Liver (tissue), 3 donors: ENCODE results near the gene NOS1AP.

Source experiments
- CTCF ChIP-seq: fragments of 150-350 bp; IDR thresholded peaks from 2 replicates; pipeline ENCODE4 v1.5.1; 2017; ENCODE audit warnings: improper control_type of control experiment, low read depth, low read length; ENCODE audit not compliant: missing input control
- FOXA1 ChIP-seq: IDR thresholded peaks from 2 replicates; pipeline ENCODE4 v1.6.1; 2016; ENCODE audit warnings: antibody characterized with exemption
- GABPA ChIP-seq, 2 donors: IDR thresholded peaks in 1 of 2; conservative IDR thresholded peaks in 1 of 2; 2 replicates each; pipeline ENCODE4 v1.6.1; 2016; ENCODE audit warnings: antibody characterized with exemption in 2 of 2, mild to moderate bottlenecking in 1 of 2, moderate library complexity in 1 of 2
- JUND ChIP-seq, 2 donors: IDR thresholded peaks; 2 replicates each; pipeline ENCODE4 v1.6.1; 2016; ENCODE audit warnings: antibody characterized with exemption in 2 of 2
- RAD21 ChIP-seq, 2 donors: IDR thresholded peaks; 2 replicates each; pipeline ENCODE4 v1.6.1; 2016; ENCODE audit warnings: antibody characterized with exemption in 2 of 2, mild to moderate bottlenecking in 2 of 2
- REST ChIP-seq: IDR thresholded peaks from 2 replicates; pipeline ENCODE4 v1.6.1; 2016; ENCODE audit warnings: antibody characterized with exemption, mild to moderate bottlenecking
- RXRA ChIP-seq, 2 donors: IDR thresholded peaks; 2 replicates each; pipeline ENCODE4 v1.6.1; 2017 to 2018; ENCODE audit warnings: antibody characterized with exemption in 2 of 2, mild to moderate bottlenecking in 1 of 2
- SP1 ChIP-seq: IDR thresholded peaks from 2 replicates; pipeline ENCODE4 v1.6.1; 2018; ENCODE audit warnings: antibody characterized with exemption, mild to moderate bottlenecking
- TAF1 ChIP-seq: conservative IDR thresholded peaks from 2 replicates; pipeline ENCODE4 v1.6.1; 2016; ENCODE audit warnings: antibody characterized with exemption, mild to moderate bottlenecking
- YY1 ChIP-seq: IDR thresholded peaks from 2 replicates; pipeline ENCODE4 v1.6.1; 2016; ENCODE audit warnings: antibody characterized with exemption, mild to moderate bottlenecking
- ZBTB33 ChIP-seq: IDR thresholded peaks from 2 replicates; pipeline ENCODE4 v1.6.1; 2016; ENCODE audit warnings: antibody characterized with exemption
- donor health status: healthy.
- donor health status: healthy.

GRCh38 chr1:162310337-162310736, 240.8 kb downstream of the NOS1AP start:
- TF ChIP-seq CTCF = no peak
- TF ChIP-seq REST = no peak
- TF ChIP-seq YY1 = no peak
- no peak for TF ChIP-seq JUND (IDR thresholded peaks at IDR 0.05)
- no peak for TF ChIP-seq TAF1
- no peak for TF ChIP-seq FOXA1
- TF ChIP-seq RAD21 (IDR thresholded peaks at IDR 0.05) = no peak
- no peak for TF ChIP-seq SP1
- TF ChIP-seq ZBTB33 = no peak
- no peak for TF ChIP-seq RXRA (IDR thresholded peaks at IDR 0.05)
- no peak for TF ChIP-seq GABPA (IDR thresholded peaks at IDR 0.05 in 1 of 2, conservative IDR thresholded peaks at IDR 0.05 in 1 of 2)
